ENCODE results near the gene SKI.

- TF ChIP-seq CTCF (IDR thresholded peaks at IDR 0.05; ENCODE audit: low read length) = no peak
- no peak for TF ChIP-seq EZH2phosphoT487 (IDR thresholded peaks at IDR 0.05; ENCODE audit: low read length)
Observed at GRCh38 chr1:2184531-2184930, 43.6 kb upstream of the SKI start.

All from MM.1S (cell line).